Measurements from ENCODE around the gene ZNF281. TPM values are rescaled to one million over a fixed set of nuclear protein-coding genes. Genes with fewer than 3 reads are reported as not detected.

The ZNF281 gene
- total RNA-seq, 1 experiment from 2014 or later: 32.0 TPM

GRCh38 chr1:200373811-200374231, 36.0 kb downstream of the ZNF281 start:
- Histone ChIP-seq H3K36me3 (no peaks in the 10 kb centered on the region), H3K4me3 (no peak overlapping the region), H3K27me3 (replicated peaks) (no peaks in the 10 kb centered on the region), H3K27ac (peak overlapping the region; percentile 53), H3K9me3 (replicated peaks) (0 out of 2 replicates have a peak, but pooled peaks cover 2% of the 10 kb centered on the region), H3K4me1 (replicated peaks) (peaks cover 44% of the 10 kb centered on the region)
- no peak for DNase-seq (ENCODE audit: low read depth in 1 of 2, low spot score in 2 of 2)

- H3K27ac ChIP-seq: peak overlapping the region; percentile 48
- DNase-seq (ENCODE audit: low read depth in 1 of 2, low spot score in 2 of 2): no peak
- 0 out of 2 replicates have a peak, but pooled peaks cover 2% of the 10 kb centered on the region for H3K9me3 ChIP-seq (replicated peaks)
- no peaks in the 10 kb centered on the region for H3K27me3 ChIP-seq (replicated peaks)
- no peaks in the 10 kb centered on the region for H3K36me3 ChIP-seq
- H3K4me3 ChIP-seq: no peak overlapping the region
- H3K4me1 ChIP-seq (replicated peaks): peaks cover 53% of the 10 kb centered on the region
Observed at GRCh38 chr1:200372885-200373181, 37.0 kb downstream of the ZNF281 start.

- peak overlapping the region; percentile 48 for H3K27ac ChIP-seq
- peak; percentile 69 to 76 for DNase-seq (ENCODE audit: low read depth in 1 of 2, low spot score in 2 of 2)
- H3K4me1 ChIP-seq (replicated peaks): peaks cover 59% of the 10 kb centered on the region
- 0 out of 2 replicates have a peak, but pooled peaks cover 2% of the 10 kb centered on the region for H3K9me3 ChIP-seq (replicated peaks)
- H3K27me3 ChIP-seq (replicated peaks): no peaks in the 10 kb centered on the region
- no peak overlapping the region for H3K4me3 ChIP-seq
- H3K36me3 ChIP-seq: no peaks in the 10 kb centered on the region
Observed at GRCh38 chr1:200372095-200372884, 37.5 kb downstream of the ZNF281 start.

GRCh38 chr1:200369706-200370105, 40.1 kb downstream of the ZNF281 start:
- DNase-seq (ENCODE audit: low read depth in 1 of 2, low spot score in 2 of 2): no peak
- H3K4me1 ChIP-seq (replicated peaks): peaks cover 79% of the 10 kb centered on the region
- no peaks in the 10 kb centered on the region for H3K36me3 ChIP-seq
- no peak overlapping the region for H3K4me3 ChIP-seq
- H3K9me3 ChIP-seq (replicated peaks): no peaks in the 10 kb centered on the region
- H3K27me3 ChIP-seq (replicated peaks): no peaks in the 10 kb centered on the region
- no peak overlapping the region for H3K27ac ChIP-seq

- Histone ChIP-seq H3K4me3 (no peak overlapping the region), H3K9me3 (replicated peaks) (no peaks in the 10 kb centered on the region), H3K27ac (no peak overlapping the region), H3K4me1 (replicated peaks) (peaks cover 79% of the 10 kb centered on the region), H3K36me3 (no peaks in the 10 kb centered on the region), H3K27me3 (replicated peaks) (no peaks in the 10 kb centered on the region)
- DNase-seq (ENCODE audit: low read depth in 1 of 2, low spot score in 2 of 2): no peak
Observed at GRCh38 chr1:200369131-200369530, 40.7 kb downstream of the ZNF281 start.

GRCh38 chr1:200368556-200368955, 41.3 kb downstream of the ZNF281 start:
- no peak for DNase-seq (ENCODE audit: low read depth in 1 of 2, low spot score in 2 of 2)
- H3K4me1 ChIP-seq (replicated peaks): peaks cover 79% of the 10 kb centered on the region
- H3K9me3 ChIP-seq (replicated peaks): no peaks in the 10 kb centered on the region
- H3K27ac ChIP-seq: peak overlapping the region; percentile 31; the same call in 1 of the 2 replicates
- H3K36me3 ChIP-seq: no peaks in the 10 kb centered on the region
- H3K4me3 ChIP-seq: no peak overlapping the region
- no peaks in the 10 kb centered on the region for H3K27me3 ChIP-seq (replicated peaks)

GRCh38 chr1:200367841-200368534, 41.8 kb downstream of the ZNF281 start:
- peaks cover 79% of the 10 kb centered on the region for H3K4me1 ChIP-seq (replicated peaks)
- no peaks in the 10 kb centered on the region for H3K36me3 ChIP-seq
- peak; percentile 55 to 56 for DNase-seq (ENCODE audit: low read depth in 1 of 2, low spot score in 2 of 2)
- no peaks in the 10 kb centered on the region for H3K27me3 ChIP-seq (replicated peaks)
- H3K4me3 ChIP-seq: no peak overlapping the region
- H3K9me3 ChIP-seq (replicated peaks): no peaks in the 10 kb centered on the region
- peak overlapping the region; percentile 31; the same call in 1 of the 2 replicates for H3K27ac ChIP-seq

- H3K27me3 ChIP-seq (replicated peaks): no peaks in the 10 kb centered on the region
- no peak overlapping the region for H3K4me3 ChIP-seq
- no peak for DNase-seq (ENCODE audit: low read depth in 1 of 2, low spot score in 2 of 2)
- peak overlapping the region; percentile 9; the same call in 1 of the 2 replicates for H3K27ac ChIP-seq
- no peaks in the 10 kb centered on the region for H3K9me3 ChIP-seq (replicated peaks)
- no peaks in the 10 kb centered on the region for H3K36me3 ChIP-seq
- peaks cover 72% of the 10 kb centered on the region for H3K4me1 ChIP-seq (replicated peaks)
Observed at GRCh38 chr1:200366577-200367253, 43.1 kb downstream of the ZNF281 start.

- H3K4me1 ChIP-seq (replicated peaks): peaks cover 67% of the 10 kb centered on the region
- H3K27ac ChIP-seq: peak overlapping the region; percentile 9
- peak; percentile 51 to 74 for DNase-seq (ENCODE audit: low read depth in 1 of 2, low spot score in 2 of 2)
- no peaks in the 10 kb centered on the region for H3K27me3 ChIP-seq (replicated peaks)
- no peak overlapping the region for H3K4me3 ChIP-seq
- H3K36me3 ChIP-seq: no peaks in the 10 kb centered on the region
- no peaks in the 10 kb centered on the region for H3K9me3 ChIP-seq (replicated peaks)
Observed at GRCh38 chr1:200365897-200366426, 43.9 kb downstream of the ZNF281 start.

- peak overlapping the region; percentile 28 for H3K27ac ChIP-seq
- H3K4me1 ChIP-seq (replicated peaks): peaks cover 71% of the 10 kb centered on the region
- DNase-seq (ENCODE audit: low read depth in 1 of 2, low spot score in 2 of 2): no peak
- H3K4me3 ChIP-seq: no peak overlapping the region
- no peaks in the 10 kb centered on the region for H3K27me3 ChIP-seq (replicated peaks)
- no peaks in the 10 kb centered on the region for H3K36me3 ChIP-seq
- H3K9me3 ChIP-seq (replicated peaks): no peaks in the 10 kb centered on the region
Observed at GRCh38 chr1:200364831-200365230, 45.0 kb downstream of the ZNF281 start.

- Histone ChIP-seq H3K9me3 (replicated peaks) (no peaks in the 10 kb centered on the region), H3K4me1 (replicated peaks) (peaks cover 74% of the 10 kb centered on the region), H3K27me3 (replicated peaks) (no peaks in the 10 kb centered on the region), H3K4me3 (no peak overlapping the region), H3K36me3 (no peaks in the 10 kb centered on the region), H3K27ac (peak overlapping the region; percentile 28)
- no peak for DNase-seq (ENCODE audit: low read depth in 1 of 2, low spot score in 2 of 2)
Observed at GRCh38 chr1:200364091-200364759, 45.6 kb downstream of the ZNF281 start.

GRCh38 chr1:200363264-200363933, 46.4 kb downstream of the ZNF281 start:
- DNase-seq (ENCODE audit: low read depth in 1 of 2, low spot score in 2 of 2): no peak
- Histone ChIP-seq H3K36me3 (no peaks in the 10 kb centered on the region), H3K27ac (peak overlapping the region; percentile 4), H3K4me1 (replicated peaks) (peaks cover 67% of the 10 kb centered on the region), H3K9me3 (replicated peaks) (no peaks in the 10 kb centered on the region), H3K4me3 (no peak overlapping the region), H3K27me3 (replicated peaks) (no peaks in the 10 kb centered on the region)

GRCh38 chr1:200362421-200362820, 47.4 kb downstream of the ZNF281 start:
- no peak overlapping the region for H3K4me3 ChIP-seq
- no peaks in the 10 kb centered on the region for H3K27me3 ChIP-seq (replicated peaks)
- no peak overlapping the region for H3K27ac ChIP-seq
- no peak for DNase-seq (ENCODE audit: low read depth in 1 of 2, low spot score in 2 of 2)
- no peaks in the 10 kb centered on the region for H3K9me3 ChIP-seq (replicated peaks)
- no peaks in the 10 kb centered on the region for H3K36me3 ChIP-seq
- peaks cover 57% of the 10 kb centered on the region for H3K4me1 ChIP-seq (replicated peaks)

Measured in SJSA1 (cell line).